Heart left ventricle (tissue), 16 donors: Measurements from ENCODE around the gene SRPRA. TPM values are rescaled to one million over a fixed set of nuclear protein-coding genes. Genes with fewer than 3 reads are reported as not detected.

ENCODE experiments used
- ATAC-seq, 4 donors: fragments of 200-7000 bp; cut with Tn5 transposase; one replicate each; pipeline ENCODE4 v1.9.1; 2020 to 2022; ENCODE audit warnings: moderate library complexity in 4 of 4, mild to moderate bottlenecking in 3 of 4, moderate number of reproducible peaks in 1 of 4
- DNase-seq, 5 donors: peaks; one replicate each; pipeline ENCODE4 v3.0.0-alpha.2; 2020
- H3K27ac ChIP-seq, 12 donors: fragments of 200-600 bp; sonication (generic) in 4 of 12; one replicate each; pipeline versions ENCODE4 v1.5.0 to v1.8.0; 2016 to 2022; ENCODE audit warnings: mild to moderate bottlenecking in 2 of 12
- H3K27me3 ChIP-seq, 9 donors: fragments of 200-600 bp; sonication (generic) in 2 of 9; one replicate each; pipeline versions ENCODE4 v1.5.1 to v1.8.0; 2016 to 2022; ENCODE audit warnings: mild to moderate bottlenecking in 3 of 9
- H3K36me3 ChIP-seq, 9 donors: fragments of 200-600 bp; sonication (generic) in 2 of 9; one replicate each; pipeline versions ENCODE4 v1.5.0 to v1.8.0; 2018 to 2022; ENCODE audit warnings: mild to moderate bottlenecking in 2 of 9
- H3K4me1 ChIP-seq, 12 donors: fragments of 200-600 bp; sonication (generic) in 4 of 12; one replicate each; pipeline versions ENCODE4 v1.5.0 to v1.8.0; 2016 to 2022; ENCODE audit warnings: mild to moderate bottlenecking in 3 of 12
- H3K4me3 ChIP-seq, 12 donors: fragments of 200-600 bp; sonication (generic) in 4 of 12; one replicate each; pipeline versions ENCODE4 v1.5.0 to v1.8.0; 2017 to 2022; ENCODE audit warnings: mild to moderate bottlenecking in 9 of 12, moderate library complexity in 4 of 12
- H3K9me3 ChIP-seq, 12 donors: fragments of 200-600 bp; sonication (generic) in 4 of 12; one replicate each; pipeline versions ENCODE4 v1.5.0 to v1.8.0; 2016 to 2022; ENCODE audit warnings: mild to moderate bottlenecking in 1 of 12
- CTCF ChIP-seq, 12 donors: fragments of 200-600 bp; sonication (generic) in 4 of 12; IDR thresholded peaks; one replicate each; pipeline versions ENCODE4 v1.5.0 to v1.8.0; 2018 to 2022; ENCODE audit warnings: antibody characterized with exemption in 12 of 12, mild to moderate bottlenecking in 5 of 12
- POLR2A ChIP-seq, 2 donors: fragments of 450-650 bp; IDR thresholded peaks; one replicate each; pipeline ENCODE4 v1.6.1; 2017; ENCODE audit warnings: antibody characterized with exemption in 2 of 2, mild to moderate bottlenecking in 2 of 2, moderate library complexity in 2 of 2
- WGBS, 4 donors: extraction: QIAGEN DNeasy Blood & Tissue Kit in 2 of 4; methylation state at CpG; one replicate each; pipeline versions ENCODE4 v1.1.5 to v1.1.7; 2013 to 2018; 5-methylcytosine and 5-hydroxymethylcytosine counted together
- intact Hi-C, 10 donors: fragments of 100-400 bp; cut with DNase I; formaldehyde crosslinking; loops; one replicate each; pipeline versions ENCODE4 v1.11.1 to v1.14.2; 2022
- polyA plus RNA-seq, 2 donors: library from polyadenylated mRNA; stranded (reverse); fragments of 200-250 nt; gene quantifications; one replicate each; pipeline ENCODE4 v1.2.3, GENCODE V29; 2013
- total RNA-seq, 9 donors: library from RNA; depleted of rRNA in 2 of 9; stranded (reverse); fragments of >200 nt in 2 of 9; fragmentation: NEBNext Ultra II Directional in 3 of 9; extraction: Animal tissue kit (Norgen Biotek cat#: 25700) in 3 of 9; gene quantifications; one replicate each; pipeline versions ENCODE4 v1.1.0 to v1.2.4, GENCODE V29; 2016 to 2023
- donor health status: ischemic (EF 13 %, LVEDD 7.1; RV severe dilation, severe dysfunction).
- donor health status: healthy with polysubstance abuse.
- donor health status: DM: no; HTN: yes; CAD: no.
- donor health status: DM: no; HTN: no; CAD: no.
- donor health status: ischemic (EF 25% LVEDD 6.9; RV normal size, moderate dysfunction).
- donor health status: ischemic (EF 25% LVEDD 5.7; RV mildly dilated, moderate dysfunction).
- donor health status: healthy.
- donor health status: DM: yes; HTN: yes; CAD: no.
- donor health status: ischemic (EF 35%, LVEDD 5.7; RV mildly dilated, moderate dysfunction).
- donor health status: nonischemic (EF 11% LVEDD 7.7; RV severe dilation, severe dysfunction).
- donor health status: DM: yes; HTN: yes; CAD: no.
- donor health status: PGD.
- donor health status: ischemic (EF 29% LVEDD 5.4; RV normal size, mild dysfunction).
- donor health status: nonischemic (EF 23%, LVEDD 6.1; RV moderate dilation, normal function).

SRPRA gene
- total and polyA plus RNA-seq, 11 donors = 38.4 to 99.3 (median 79.3) TPM

DNA sequence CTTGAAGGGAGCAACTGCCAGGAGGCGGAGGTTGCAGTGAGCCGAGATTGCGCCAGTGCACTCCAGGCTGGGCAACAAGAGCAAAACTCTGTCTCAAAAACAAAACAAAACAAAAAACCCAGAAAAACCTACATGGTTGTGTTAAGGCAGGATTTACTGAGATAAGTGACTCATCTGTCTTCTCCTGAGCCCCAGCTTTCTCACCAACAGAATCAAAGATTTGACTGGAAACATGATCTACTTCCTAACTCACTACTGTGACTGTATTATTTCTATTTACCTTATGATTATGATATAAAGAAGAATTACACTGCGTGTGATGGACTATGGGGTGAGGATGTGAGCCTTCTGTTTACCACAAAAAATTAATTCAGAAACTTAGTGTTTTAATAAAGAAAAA is 35.3 kb downstream of the SRPRA start:
- WGBS, 4 donors = 87 to 98% (median 92%) methylated on average over 4 of the region's 4 CpGs
- Histone ChIP-seq H3K4me3 (no peak overlapping the region), H3K4me1 (peaks cover 0 to 29% (median 21%) of the 10 kb centered on the region in 12 donors), H3K9me3 (no peaks in the 10 kb centered on the region), H3K36me3 (peaks cover 0 to 54% (median 24%) of the 10 kb centered on the region in 9 donors), H3K27ac (no peak overlapping the region), H3K27me3 (no peaks in the 10 kb centered on the region)
- DNase-seq (no peak), ATAC-seq (no peak)
- no peak for TF ChIP-seq POLR2A (IDR thresholded peaks at IDR 0.05)
- TF ChIP-seq CTCF (IDR thresholded peaks at IDR 0.05) = no peak
- intact Hi-C loops = no loop called here

DNA sequence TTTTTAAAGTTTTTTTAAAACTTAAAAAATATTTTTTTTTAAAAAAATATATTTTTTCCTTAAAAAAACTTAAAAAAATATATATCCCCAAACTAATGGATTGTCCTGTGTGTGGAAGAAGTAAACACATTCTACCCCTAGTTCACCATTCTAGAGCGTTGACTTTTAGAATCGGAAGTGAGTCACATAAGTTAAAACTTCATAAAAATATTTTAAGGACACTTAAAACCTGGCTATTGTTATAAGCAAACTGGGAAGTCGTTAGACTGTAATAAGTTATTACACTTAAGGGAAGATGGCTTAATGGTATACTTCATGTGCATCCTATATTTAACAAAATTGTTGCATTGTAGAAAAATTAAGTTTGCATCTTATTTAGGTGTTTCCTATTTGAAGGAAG is 36.0 kb downstream of the SRPRA start:
- Histone ChIP-seq H3K4me3 (no peak overlapping the region), H3K27ac (no peak overlapping the region), H3K27me3 (no peaks in the 10 kb centered on the region), H3K36me3 (peaks cover 0 to 46% (median 19%) of the 10 kb centered on the region in 9 donors), H3K4me1 (peaks cover 0 to 29% (median 21%) of the 10 kb centered on the region in 12 donors), H3K9me3 (no peaks in the 10 kb centered on the region)
- no peak for TF ChIP-seq CTCF (IDR thresholded peaks at IDR 0.05)
- no peak for TF ChIP-seq POLR2A (IDR thresholded peaks at IDR 0.05)
- no peak for ATAC-seq
- intact Hi-C loops = no loop called here
- whole genome bisulfite sequencing, 4 donors = 87 to 91% (median 90%) methylated on average over 3 of the region's 3 CpGs
- no peak for DNase-seq

- no peak for TF ChIP-seq POLR2A (IDR thresholded peaks at IDR 0.05)
- TF ChIP-seq CTCF (IDR thresholded peaks at IDR 0.05) = no peak
- WGBS, 4 donors = 50 to 64% (median 51%) methylated on average over 6 of the region's 6 CpGs
- Histone ChIP-seq H3K4me1 (peaks cover 0 to 29% (median 21%) of the 10 kb centered on the region in 12 donors), H3K9me3 (no peaks in the 10 kb centered on the region), H3K36me3 (peaks cover 0 to 46% (median 19%) of the 10 kb centered on the region in 9 donors), H3K27me3 (no peaks in the 10 kb centered on the region), H3K4me3 (no peak overlapping the region), H3K27ac (peak overlapping the region in 5 of 12 donors; percentile 2 to 23 (median 10))
- ATAC-seq (peak in 3 of 4 donors; percentile 38 to 76 (median 49)), DNase-seq (no peak)
- intact Hi-C loops = no loop called here
Measured at GRCh38 chr11:126231725-126232459, 36.8 kb downstream of the SRPRA start.

DNA sequence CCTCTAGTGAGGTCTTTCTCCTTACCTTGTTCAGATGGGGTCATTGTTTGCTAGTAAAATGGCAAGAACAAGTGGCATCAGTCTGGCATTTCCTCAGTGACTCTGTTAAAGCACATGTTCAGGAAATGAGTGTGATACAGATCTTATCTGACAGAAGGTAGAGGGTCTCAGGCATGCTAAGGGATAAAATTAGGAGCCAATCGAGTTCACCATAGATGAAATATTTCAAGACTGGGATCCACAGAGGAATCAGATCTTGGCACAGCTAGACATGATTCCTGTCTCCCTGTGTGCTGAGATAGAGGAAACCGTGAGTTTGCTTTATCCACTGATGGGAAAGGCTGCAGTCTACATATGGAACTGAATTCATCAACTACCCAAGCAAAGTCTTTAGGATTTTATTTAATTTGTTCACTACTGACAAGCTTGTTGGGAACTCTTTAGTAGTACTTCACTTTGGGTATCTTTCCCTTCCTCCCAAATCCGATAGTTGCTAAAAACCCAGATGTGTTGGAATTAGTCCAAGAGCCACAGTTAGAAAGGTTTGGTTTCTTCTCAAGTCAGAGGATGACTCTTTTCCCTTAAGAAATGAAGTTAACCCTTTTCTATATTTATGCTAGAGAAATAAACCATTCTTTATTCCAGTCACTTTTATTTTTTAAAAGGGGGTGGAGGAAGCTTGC is 38.7 kb downstream of the SRPRA start:
- peaks cover 0 to 29% (median 21%) of the 10 kb centered on the region in 12 donors for H3K4me1 ChIP-seq
- H3K9me3 ChIP-seq = no peaks in the 10 kb centered on the region
- intact Hi-C loops = no loop called here
- H3K4me3 ChIP-seq = no peak overlapping the region
- H3K36me3 ChIP-seq = peaks cover 0 to 29% (median 3%) of the 10 kb centered on the region in 9 donors
- WGBS, 4 donors = 33 to 40% (median 35%) methylated on average over 3 of the region's 3 CpGs
- no peak for ATAC-seq
- H3K27ac ChIP-seq = peak overlapping the region in 1 of 12 donors; percentile 6
- TF ChIP-seq POLR2A (IDR thresholded peaks at IDR 0.05) = no peak
- no peak for TF ChIP-seq CTCF (IDR thresholded peaks at IDR 0.05)
- DNase-seq = no peak
- no peaks in the 10 kb centered on the region for H3K27me3 ChIP-seq
